Measurements from ENCODE around the gene NCOA7.

- TF ChIP-seq CTCF (IDR thresholded peaks at IDR 0.05) (no peak), POLR2A (IDR thresholded peaks at IDR 0.05) (no peak), POLR2AphosphoS5 (IDR thresholded peaks at IDR 0.05) (no peak)
Observed at GRCh38 chr6:125926711-125927110, 136.0 kb downstream of the NCOA7 start.

All from suprapubic skin (tissue), 4 donors.